GM19025 (cell line): ENCODE results near the gene HGS.

Experiments used
- ATAC-seq: cut with Tn5 transposase; IDR thresholded peaks from one replicate; pipeline ENCODE4 v1.9.1; 2021; ENCODE audit warnings: mild to moderate bottlenecking, low read depth, moderate library complexity; ENCODE audit not compliant: unreplicated experiment

HGS gene

GRCh38 chr17:81715872-81716673 is 32.3 kb downstream of the HGS start:
- no peak for ATAC-seq

DNA sequence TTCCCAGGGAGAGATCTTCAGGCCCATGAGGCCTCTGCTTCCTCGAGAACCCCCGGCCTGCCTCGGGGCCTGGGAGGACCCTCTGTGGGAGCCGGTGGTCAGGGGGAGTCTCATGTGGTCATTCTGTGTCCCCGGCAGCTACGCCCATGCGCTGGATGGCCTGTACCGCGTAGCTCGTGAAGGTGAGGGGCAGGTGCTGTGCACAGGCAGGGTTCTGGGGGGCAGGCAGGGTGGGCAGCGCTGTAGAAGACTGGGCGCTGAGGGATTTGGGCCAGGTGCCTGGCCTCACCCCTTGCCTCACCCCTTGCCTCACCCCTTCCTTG is 32.8 kb downstream of the HGS start:
- no peak for ATAC-seq

DNA sequence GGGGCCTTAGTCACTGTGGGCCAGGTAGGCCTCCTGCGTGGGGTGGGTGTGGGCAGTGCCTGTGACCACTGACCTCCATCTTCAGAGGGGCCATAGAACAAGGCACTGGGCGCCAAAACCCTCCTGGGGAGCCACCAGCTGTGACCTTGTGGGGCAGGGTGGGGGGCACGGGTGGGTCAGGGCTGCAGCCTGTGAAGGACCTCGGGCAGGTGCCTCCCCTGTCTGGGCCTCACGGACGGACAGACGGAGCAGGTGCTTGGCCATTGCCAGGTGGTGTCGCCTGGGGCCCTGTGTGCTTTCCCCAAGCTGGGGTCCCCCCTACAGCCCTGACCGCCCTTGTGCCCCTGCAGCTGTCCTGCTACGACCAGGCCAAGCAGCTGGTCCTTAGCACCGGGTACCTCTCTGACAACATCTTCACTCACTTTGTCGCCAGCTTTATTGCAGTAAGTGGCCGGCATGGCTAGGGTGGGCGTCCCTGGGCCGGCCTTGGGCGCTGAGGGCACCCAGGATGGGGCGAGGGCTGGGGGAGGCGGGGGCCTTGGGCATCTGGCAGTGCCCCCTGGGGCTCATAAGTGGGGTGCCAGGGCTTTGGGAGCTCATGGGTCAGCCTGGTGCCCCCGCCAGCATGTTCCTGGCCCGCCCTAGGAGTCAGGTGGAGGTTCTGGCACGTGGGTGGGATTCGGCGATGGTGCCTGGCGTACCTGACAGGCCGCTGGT is 33.4 kb downstream of the HGS start:
- ATAC-seq: no peak

DNA sequence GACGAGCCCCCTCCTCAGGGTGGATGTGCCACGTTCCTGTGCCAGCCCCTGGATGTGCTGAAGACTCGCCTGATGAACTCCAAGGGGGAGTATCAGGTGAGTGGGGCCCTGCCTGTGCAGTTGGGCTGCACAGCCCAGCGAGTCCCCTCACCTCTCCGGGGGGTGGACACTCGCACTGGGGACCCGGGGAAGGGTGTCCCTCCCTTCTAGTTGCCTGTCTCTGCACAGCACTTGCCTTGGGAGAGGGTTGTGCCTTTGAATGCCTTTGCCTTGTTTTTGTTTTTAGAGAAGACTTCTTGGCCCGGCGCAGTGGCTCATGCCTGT is 33.9 kb downstream of the HGS start:
- no peak for ATAC-seq

GRCh38 chr17:81719410-81720266 is 35.8 kb downstream of the HGS start:
- no peak for ATAC-seq

DNA sequence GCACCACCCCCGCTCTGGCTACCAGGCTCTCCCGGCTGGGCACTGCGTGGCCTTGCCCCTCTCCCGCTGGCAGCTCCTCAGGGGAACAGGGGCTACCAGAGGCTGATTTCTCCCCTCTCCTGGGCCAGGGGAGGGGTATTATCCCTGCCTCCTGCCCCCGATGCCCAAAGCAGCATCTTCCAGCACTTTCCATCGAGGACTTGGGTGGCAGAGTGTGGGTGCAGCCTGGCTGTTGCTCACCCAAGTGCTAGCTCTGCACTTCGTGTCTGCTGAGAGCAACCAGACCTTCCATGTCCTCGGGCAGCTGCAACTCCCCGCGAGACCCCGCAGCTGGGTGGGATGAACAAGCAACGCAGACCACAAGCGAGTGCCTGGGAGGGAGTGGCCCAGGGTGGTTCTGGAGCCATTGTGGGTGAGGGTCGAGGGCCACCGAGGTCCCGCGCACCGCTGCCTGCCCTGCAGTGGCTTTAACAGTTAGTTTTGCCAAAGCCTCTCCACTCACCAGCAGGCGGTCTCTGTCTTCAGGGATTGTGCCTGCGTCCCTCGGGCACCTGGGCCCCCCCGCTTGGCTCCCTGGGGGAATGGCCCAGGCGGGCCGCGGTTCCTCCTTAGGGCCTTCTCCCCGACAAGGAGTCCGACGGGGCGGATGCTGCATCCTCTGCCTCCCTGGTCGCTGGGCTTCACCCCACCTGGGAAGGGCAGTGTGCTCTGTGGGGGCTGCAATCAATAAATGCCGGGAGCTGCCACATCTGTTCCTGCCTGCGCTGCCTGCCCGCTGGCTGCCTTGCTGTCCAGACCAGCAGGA is 36.7 kb downstream of the HGS start:
- no peak for ATAC-seq

GRCh38 chr17:81722184-81723120 is 38.6 kb downstream of the HGS start:
- ATAC-seq: no peak

- no peak for ATAC-seq
Observed at GRCh38 chr17:81723651-81724209, 39.9 kb downstream of the HGS start.

GRCh38 chr17:81725439-81725838 is 41.6 kb downstream of the HGS start:
- ATAC-seq: no peak

DNA sequence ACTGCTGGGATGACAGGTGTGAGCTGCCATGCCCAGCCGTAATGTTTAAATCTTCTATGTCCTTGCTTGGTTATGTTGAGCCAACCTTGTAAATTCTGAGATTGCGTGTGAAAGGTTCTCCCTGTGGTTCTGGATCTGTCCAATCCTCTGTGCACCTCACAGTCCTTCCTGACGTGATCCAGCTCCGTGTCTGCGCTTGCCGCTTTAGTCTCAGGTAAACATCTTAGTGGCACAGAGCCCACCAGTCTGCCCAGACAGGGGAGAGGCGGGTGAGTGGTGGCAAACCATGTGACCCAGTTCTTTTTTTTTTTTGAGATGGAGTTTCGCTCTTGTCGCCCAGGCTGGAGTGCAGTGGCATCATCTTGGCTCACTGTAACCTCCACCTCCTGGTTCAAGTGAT is 42.2 kb downstream of the HGS start:
- ATAC-seq: no peak

GRCh38 chr17:81727324-81728031 is 43.7 kb downstream of the HGS start:
- no peak for ATAC-seq

DNA sequence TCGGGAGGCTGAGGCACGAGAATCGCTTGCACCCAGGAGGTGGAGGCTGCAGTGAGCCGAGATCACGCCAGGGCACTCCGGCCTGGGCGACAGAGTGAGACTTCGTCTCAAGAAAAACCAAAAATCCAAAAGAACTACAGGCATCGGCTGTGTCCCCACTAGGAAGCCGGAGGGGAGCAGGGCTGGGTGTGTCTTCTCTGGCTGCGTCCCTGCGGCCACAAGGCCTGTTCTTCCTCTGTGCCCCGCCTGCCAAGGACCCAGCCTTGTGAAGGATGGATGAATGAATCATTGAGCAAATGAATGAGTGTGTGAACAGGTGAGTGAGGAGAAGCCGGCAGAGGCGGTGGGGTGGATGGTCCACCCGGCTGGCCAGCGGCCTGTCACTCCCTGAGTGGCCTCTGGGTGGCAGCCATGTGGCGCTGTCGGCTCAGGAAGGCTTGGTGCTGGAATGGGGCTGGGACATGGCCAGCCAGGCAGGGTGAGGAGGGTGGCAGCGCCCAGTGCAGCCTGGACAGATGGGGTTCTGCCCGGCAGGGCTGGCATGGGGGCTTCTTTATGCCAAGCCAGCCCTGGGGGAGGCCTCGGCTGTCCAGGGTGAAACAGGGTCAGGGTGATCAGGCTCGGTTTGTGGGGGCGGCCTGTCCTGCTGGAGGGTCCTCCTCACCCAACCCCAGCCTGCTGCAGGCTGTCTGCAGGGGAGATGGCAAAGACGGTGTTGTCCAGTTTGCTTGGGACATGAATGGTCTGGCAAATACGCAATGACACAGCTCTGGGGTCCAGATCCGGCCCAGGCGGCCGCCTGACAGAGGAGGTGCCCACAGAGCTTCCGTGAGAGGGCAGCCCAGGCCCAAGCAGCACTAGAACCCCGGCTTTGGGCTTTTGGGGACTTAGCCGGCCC is 49.9 kb downstream of the HGS start:
- ATAC-seq: no peak

DNA sequence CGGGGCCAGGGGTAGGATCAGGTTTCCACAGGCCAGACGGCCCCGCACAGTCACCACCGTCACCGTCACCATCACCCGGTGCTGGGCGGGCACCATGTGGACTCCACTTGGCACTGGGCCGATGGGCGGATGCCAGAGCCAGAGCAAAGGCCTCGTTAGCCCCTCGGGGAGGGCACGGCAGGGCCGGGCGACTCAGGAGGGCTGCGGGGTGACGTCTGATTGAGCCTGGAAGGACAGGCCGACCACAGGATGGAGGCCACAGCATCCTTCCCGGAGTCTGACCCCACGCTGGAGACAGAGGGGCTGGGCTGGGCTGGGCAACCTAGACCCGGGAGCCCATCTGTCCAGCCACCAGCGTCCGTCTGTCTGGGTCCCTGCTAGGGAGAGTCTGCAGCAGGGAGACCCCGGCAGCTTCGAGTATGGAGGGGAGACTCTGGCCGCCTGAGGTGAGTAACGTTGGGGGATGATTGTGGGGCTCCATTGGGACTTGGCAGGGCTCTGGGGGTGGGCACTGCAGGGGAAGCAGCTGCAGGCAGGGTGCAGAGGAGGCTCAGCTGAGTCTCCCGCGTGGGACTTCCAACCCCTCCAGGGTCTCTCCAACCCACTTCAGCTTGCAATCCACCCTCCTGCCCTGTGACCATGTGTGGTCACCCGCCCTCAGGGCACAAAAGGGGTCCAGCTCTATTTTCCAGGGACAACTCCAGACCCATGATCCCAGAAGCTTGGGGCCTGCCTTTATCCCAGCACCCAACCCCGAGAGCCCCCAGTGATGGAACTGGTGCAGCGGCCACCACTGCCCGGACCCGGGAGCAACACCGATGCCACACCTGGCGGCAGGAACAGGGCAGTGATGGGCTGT is 50.8 kb downstream of the HGS start:
- no peak for ATAC-seq

- no peak for ATAC-seq
Observed at GRCh38 chr17:81735264-81736102, 51.7 kb downstream of the HGS start.

GRCh38 chr17:81737947-81738800 is 54.4 kb downstream of the HGS start:
- ATAC-seq: no peak
